Uterus (tissue), 2 donors: Measurements from ENCODE around the gene EFCAB13.

Experiments
- CTCF ChIP-seq, 4 experiments: fragments of 200-600 bp in 2 of 4; fragments of 450-650 bp in 2 of 4; sonication (generic) in 2 of 4; IDR thresholded peaks; one replicate each; pipeline ENCODE4 v1.5.1; 2016 to 2019; ENCODE audit warnings: antibody characterized with exemption in 4 of 4, mild to moderate bottlenecking in 2 of 4, moderate library complexity in 1 of 4
- POLR2A ChIP-seq, 2 donors: fragments of 450-650 bp; IDR thresholded peaks; one replicate each; pipeline ENCODE4 v1.6.1; 2016; ENCODE audit warnings: antibody characterized with exemption in 2 of 2, mild to moderate bottlenecking in 1 of 2, moderate library complexity in 1 of 2

GRCh38 chr17:47358652-47359051 is 34.9 kb downstream of the EFCAB13 start:
- TF ChIP-seq CTCF (IDR thresholded peaks at IDR 0.05), result no peak
- no peak for TF ChIP-seq POLR2A (IDR thresholded peaks at IDR 0.05)
